GM19193 (cell line): Measurements from ENCODE around the gene RHBDF2.

Experiments
- POLR2A ChIP-seq: IDR thresholded peaks from 4 replicates; pipeline ENCODE4 v1.6.1; 2011; ENCODE audit not compliant: insufficient read depth, insufficient read length; ENCODE audit errors: extremely low read depth

RHBDF2 gene

DNA sequence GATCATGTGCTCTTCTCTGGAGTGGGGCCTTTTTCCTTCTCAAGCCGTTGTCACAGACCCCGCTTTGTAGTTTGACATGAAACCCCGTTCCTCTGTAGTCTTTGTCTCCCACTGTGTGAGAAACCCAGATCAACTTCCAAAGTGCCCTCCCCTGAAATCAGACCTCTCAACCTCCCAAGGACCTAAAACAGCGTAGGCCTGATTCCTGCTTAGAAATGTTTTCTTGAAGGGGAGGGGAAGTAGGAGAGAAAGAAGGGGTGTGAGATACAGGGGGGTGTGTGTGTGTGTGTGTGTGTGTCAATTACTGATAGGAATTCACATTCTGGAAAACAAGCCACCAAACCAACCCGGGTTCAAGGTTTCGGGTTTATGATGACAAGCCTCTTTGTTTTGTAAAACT lies 49.7 kb downstream of the RHBDF2 start:
- TF ChIP-seq POLR2A = no peak

DNA sequence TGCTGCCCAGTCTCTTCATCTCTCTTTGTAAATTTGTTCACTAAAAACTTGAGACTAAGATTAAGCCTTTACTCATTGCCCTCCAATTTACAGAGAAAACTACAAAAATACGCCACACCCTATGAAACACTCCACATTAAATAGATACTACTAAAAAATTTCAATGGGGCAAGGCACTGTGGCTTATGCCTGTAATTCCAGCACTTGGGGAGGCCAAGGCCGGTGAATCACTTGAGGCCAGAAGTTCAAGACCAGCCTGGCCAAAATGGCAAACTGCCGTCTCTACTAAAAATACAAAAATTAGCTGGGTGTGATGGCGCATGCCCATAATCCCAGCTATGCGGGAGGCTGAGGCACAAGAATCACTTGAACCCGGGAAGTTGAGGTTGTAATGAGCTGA lies 52.1 kb downstream of the RHBDF2 start:
- no peak for TF ChIP-seq POLR2A

DNA sequence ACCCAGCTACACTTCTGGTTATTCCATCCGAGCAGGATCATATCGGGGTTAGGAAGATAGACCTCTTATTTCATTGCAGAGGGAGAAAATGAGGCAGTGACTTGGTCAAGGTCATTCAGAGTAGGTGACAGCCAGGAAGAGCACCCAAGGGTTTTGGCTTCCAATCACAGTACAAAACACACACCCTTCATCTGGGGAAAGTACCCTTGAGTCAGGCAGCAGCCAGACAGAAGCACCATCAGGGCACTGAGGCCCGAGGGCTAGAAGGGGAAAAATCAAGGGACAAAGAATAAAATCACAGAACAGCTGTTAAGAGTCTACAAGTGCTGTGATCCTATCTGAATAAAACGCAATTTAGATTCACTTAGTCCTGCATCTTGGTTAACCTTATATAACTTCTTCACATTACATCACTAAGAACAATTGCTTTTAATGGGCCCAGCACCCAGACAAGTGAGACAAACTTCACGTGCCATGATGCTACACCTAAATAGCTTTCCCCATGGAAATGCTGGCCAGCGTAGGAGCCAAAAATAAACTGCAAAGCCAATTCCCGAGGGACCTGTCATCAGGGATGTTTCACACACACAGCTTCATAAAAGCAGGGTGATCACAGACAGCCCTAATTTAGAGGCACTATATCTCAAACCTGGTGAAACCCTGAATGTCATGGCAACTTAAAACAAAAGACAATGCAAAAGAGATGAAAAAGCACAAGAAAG lies 53.1 kb downstream of the RHBDF2 start:
- no peak for TF ChIP-seq POLR2A

DNA sequence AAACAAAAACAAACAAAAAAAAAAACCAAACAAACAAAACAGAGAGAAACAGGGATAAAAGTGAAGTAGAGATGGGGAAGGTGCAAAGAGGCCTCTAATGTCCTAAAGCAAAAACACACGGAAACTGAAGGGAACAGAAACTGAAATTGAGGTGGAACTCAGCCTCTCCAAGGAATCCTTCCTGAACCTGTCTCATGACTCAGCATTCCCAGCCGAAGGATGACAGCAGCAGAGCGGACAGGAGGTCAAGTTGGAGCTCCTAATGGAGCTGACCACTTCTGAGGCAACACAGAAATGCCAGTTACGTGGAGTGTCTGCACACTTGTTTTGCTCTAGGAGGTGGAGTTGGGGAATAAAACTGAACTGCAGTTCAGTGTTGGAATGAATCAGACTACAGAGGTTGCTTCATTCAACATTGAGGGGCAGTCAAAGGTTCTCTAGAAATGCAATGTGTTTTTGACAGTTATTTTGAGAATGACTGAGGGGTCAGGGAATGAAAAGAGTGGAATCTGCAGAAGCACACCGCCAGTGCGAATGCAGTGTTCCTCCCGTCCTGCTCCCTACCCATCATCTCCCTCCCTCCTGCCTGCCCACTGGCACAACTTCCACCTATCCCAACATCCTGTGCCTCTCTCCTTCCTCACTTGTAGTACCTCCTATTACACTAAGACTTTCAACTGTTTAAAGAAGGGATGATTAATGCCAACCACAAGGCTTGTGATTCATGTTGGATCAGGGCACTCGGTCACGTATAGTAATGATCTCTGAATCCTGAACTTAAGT lies 54.6 kb downstream of the RHBDF2 start:
- no peak for TF ChIP-seq POLR2A

DNA sequence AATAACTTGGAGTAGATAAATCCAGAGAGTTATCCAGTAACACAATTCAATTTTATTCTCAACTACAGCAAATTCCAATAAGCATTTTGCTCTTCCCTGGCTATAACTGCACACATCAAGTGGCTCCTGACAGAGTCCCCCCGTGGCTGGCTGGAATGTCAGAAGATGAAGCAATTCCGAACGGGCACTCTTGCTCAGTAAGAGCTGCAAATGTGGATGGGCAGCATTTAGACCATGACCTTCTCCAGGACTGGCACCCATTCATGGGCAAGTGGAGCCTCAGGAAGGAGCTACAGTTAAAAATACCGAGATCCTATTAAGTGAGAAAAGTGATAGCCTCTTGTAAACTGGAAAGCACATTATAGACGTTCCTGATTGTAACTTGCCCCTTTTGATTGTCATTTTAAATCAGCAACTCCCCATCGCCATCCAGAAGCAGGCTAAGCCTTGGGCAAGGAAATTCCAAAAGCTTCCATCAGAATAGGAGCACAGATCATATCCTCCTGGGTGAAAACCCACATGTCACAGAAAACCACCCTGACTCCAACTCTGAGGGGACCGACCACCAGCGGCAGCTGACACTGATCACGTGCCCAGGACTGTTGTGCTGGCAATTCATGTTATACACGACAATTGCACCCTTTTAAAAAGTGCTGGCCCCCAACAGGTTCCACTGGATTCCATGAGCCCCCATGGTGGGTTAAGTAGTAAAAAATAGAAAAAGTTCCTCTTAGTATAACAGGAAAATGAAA lies 55.4 kb downstream of the RHBDF2 start:
- TF ChIP-seq POLR2A = no peak

DNA sequence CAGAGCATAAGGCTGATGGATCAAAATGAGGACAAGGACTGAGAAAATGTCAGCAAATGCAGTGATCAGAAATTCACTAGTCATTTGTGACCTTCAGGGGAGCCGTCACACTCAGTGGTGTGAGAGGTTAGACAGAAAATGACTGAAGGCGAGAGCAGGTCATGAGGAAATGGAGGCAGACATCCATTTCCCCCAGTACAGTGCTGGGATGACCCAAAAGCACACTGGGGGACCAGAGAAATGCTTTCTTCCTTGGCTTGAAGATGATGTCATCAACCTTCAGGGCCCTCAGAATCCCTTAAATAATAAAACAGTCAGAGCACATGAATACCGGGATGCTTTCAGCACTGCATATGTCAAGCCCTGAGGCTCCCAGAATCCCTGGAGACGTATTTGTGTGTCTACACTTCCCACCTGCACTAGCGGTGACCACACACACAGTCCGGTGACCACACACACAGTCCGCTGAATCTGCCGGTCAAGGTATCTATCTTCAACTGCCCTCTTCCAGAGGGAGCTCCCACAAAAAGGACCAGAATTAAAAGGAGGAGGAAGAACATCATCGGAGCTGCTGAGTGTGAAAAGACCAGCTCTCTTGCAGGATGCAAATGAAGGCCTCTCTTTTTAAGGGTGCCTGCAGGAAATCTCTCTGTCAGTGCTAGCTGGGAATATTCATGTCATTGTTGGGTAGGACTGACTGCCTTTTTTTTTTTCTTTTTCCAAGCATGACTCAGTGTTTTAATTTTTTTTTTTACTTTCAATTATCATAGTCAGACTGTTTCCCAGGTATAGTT lies 56.5 kb downstream of the RHBDF2 start:
- no peak for TF ChIP-seq POLR2A

DNA sequence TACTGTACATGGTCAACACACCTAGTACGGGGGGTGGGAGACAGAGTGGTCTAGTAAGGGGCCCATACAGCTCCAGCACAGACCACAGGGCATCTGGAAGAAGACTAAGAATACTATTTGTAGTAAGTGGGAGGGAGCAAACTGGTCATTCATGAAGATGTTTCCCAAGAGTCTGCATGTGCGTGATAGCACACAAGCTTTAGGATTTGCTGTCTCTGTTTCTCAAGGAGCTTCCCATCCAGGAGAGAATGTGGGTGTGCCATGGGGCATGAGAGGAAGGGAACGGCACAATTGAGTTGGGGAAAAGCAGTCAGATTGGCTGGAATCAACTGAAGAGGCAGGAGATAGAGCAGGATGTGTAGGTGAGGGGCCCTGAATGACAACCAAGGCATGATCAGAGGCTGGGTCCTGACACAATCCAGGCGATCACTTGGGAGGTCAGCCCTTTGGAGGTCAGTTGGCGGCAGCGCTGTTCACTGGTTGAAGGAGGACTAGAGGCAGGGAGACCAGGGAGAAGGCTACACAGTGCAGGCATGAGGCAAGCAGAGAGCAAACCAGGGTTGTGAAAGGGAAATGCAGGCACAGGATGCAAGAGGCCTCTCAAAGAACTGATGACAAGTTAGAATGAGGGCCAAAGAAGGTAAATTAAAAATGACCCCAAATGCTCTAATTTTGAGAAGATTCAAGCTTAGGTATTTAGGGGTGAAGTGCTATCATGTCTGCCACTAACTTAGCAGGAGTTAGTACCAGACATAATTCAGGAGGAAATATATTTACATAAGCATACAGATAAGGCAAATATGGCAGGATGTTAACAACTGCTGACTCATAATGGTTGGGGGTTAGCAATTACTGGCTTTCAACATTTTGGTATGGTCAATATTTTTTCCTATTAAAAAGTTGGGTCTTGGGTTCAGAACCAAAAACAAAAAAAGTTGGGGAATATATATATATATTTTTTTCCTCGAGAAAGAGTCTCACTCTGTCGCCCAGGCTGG lies 58.6 kb downstream of the RHBDF2 start:
- TF ChIP-seq POLR2A = no peak

DNA sequence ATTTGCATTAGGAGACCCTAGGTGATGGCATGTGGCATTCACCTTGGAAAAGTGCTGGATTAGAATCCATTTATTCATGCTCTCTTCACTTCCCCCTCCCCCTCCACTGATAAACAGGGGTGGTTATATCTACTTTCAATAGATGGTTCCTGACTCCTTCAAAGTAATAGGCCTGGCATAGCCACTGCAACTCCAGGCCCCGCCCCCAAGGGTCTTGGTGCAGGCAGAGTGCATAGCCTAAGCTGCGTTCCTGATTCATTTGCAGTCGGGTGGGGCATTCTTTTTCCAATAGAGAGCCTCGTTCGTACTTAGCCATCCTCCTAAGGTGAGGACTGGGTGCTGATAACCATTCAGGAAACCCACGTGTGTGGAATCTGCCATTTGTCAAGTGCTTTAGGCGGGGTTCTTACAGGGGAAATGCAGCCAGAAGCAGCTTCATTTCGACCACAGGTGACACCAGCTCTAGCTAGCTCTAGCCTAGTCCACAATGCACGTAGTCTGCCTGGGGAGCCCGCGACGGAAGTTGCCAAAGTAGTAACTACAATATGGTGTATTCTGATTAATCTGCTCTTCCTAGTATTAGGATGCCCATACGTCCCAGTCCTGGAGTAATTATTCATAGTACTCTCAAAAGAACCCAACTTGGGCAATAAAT lies 59.4 kb downstream of the RHBDF2 start:
- no peak for TF ChIP-seq POLR2A

DNA sequence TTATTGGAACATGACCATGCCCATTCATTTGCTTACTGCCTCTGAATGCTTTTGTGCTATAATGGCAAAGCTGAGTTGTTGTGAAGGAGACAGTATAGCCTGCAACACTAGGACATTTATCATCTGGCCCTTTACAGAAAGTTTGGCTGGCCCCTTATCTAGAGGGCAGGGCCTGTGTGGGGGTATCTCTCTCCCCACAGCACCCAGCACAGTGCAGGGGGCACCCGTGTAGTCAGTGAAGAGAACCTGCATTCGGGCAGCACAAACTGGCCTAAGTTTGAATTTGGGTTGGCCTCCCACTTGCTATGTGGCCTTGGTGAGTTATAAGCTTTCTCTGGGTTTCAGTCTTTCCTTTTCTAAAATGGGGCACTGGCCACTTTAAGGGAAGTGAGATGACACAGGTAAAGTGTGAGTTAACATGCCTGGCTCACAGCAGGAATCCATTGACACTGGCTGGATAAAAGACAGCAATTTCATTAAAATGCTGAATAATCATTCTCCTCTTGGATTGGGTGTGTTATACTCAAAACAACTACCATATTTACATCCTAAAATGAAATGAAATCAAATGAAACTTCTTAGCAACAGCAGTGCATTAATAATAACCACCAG lies 60.4 kb downstream of the RHBDF2 start:
- TF ChIP-seq POLR2A = no peak

DNA sequence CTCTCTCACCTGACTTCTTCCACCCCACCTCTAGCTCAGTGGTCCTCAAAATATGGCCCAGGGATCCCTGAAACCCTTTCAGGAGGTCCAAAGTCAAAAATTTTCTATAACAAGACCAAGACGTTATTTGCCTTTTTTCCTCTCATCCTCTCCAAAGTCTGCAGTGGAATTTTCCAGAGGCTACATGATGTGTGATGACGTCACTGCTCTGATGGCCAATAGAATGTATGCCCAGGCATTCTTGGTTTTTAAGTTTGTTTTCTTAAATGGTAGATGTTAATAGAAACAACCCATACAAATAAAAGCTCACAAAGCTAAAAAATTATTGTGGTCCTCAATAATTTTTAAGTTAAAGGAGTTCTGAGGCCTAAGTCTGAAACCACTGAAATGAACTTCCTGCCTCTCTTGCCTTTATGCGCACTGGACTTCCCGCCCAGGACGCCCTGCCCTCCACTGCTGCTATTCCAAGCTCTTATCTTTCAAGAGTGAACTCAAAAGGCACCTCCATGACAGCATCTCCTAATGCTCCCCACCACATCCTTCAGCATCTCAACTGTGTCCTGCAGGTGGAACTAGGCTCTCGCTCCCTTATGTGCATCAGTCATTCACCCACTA lies 61.8 kb downstream of the RHBDF2 start:
- no peak for TF ChIP-seq POLR2A

DNA sequence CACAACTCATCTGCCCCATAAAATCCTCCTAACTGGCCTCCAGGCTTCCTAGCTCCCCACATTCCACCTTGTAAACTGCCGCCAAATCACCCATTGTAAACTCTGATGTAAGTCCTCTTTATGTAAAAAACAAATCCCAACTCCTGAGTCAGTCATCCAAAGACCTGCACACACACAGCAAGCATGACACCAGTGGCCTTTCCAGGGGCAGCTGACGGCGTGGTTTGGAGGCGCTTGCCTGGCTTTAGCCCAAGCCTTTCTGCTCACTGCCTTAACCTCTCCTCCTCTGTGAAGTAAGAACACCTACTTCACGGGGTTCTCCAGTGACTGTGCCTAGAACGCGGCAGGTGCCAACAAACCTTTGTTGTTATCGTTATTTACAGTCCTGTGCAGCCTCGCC lies 62.3 kb downstream of the RHBDF2 start:
- TF ChIP-seq POLR2A = no peak
